Neuronal stem cell (in vitro differentiated cells): Measurements from ENCODE around the gene SPATA16.
A peak's percentile ranks its signal among the peaks of the same experiment; 100 is the strongest.
"Not testable (repeated sequence)": the region's sequence is repeated elsewhere in the genome, so short reads cannot be mapped to it uniquely, and the experiment has no call there.

ENCODE experiments used
- DNase-seq: peaks from one replicate; pipeline ENCODE4 v3.0.0-alpha.2; 2013; ENCODE audit warnings: low spot score
- H2AFZ ChIP-seq: one replicate; pipeline ENCODE4 v1.6.1; 2013; ENCODE audit warnings: mild to moderate bottlenecking, low read length, inconsistent platforms
- H2AK5ac ChIP-seq: 2 replicates; pipeline ENCODE4 v1.6.1; 2013; ENCODE audit warnings: low read depth, mild to moderate bottlenecking, inconsistent platforms, low read length, moderate library complexity, mixed read lengths
- H2BK120ac ChIP-seq: 2 replicates; pipeline ENCODE4 v1.6.1; 2013; ENCODE audit warnings: low read depth, mild to moderate bottlenecking, inconsistent platforms, low read length, moderate library complexity, mixed read lengths
- H2BK12ac ChIP-seq: one replicate; pipeline ENCODE4 v1.6.1; 2013; ENCODE audit warnings: low read length, inconsistent platforms
- H2BK15ac ChIP-seq: 2 replicates; pipeline ENCODE4 v1.6.1; 2013; ENCODE audit warnings: mild to moderate bottlenecking, low read length, inconsistent platforms, mixed read lengths
- H2BK5ac ChIP-seq: one replicate; pipeline ENCODE4 v1.6.1; 2013; ENCODE audit warnings: inconsistent platforms, mild to moderate bottlenecking, low read length, moderate library complexity
- H3K14ac ChIP-seq: one replicate; pipeline ENCODE4 v1.6.1; 2013; ENCODE audit warnings: low read length, inconsistent platforms
- H3K18ac ChIP-seq: 2 replicates; pipeline ENCODE4 v1.6.1; 2013; ENCODE audit warnings: low read length, inconsistent platforms
- H3K23ac ChIP-seq: 2 replicates; pipeline ENCODE4 v1.6.1; 2013; ENCODE audit warnings: low read depth, mild to moderate bottlenecking, mixed read lengths, low read length, inconsistent platforms; ENCODE audit not compliant: poor library complexity
- H3K27ac ChIP-seq: replicated peaks from 3 replicates; pipeline ENCODE4 v1.5.1; 2013; ENCODE audit warnings: low read length, inconsistent platforms
- H3K27me3 ChIP-seq, 3 experiments: 2 replicates each; pipeline ENCODE4 v1.6.1; 2013; ENCODE audit warnings: low read length in 3 of 3, mild to moderate bottlenecking in 2 of 3, inconsistent platforms in 1 of 3, low read depth in 1 of 3, mixed read lengths in 1 of 3, moderate library complexity in 1 of 3; ENCODE audit not compliant: control insufficient read depth in 3 of 3, insufficient read depth in 3 of 3
- H3K36me3 ChIP-seq, 2 donors: replicated peaks in 1 of 2; 2 replicates each; pipeline ENCODE4 v1.6.1; 2013; ENCODE audit warnings: low read length in 2 of 2; ENCODE audit not compliant: control insufficient read depth in 2 of 2, insufficient read depth in 2 of 2
- H3K4ac ChIP-seq: 2 replicates; pipeline ENCODE4 v1.6.1; 2013; ENCODE audit warnings: inconsistent platforms, mild to moderate bottlenecking, low read length, moderate library complexity
- H3K4me1 ChIP-seq, 2 donors: 1 replicate in 1 of 2; 2 replicates in 1 of 2; pipeline ENCODE4 v1.6.1; 2013; ENCODE audit warnings: low read length in 2 of 2, low read depth in 1 of 2; ENCODE audit not compliant: control insufficient read depth in 2 of 2, insufficient read depth in 1 of 2
- H3K4me2 ChIP-seq: one replicate; pipeline ENCODE4 v1.6.1; 2013; ENCODE audit warnings: mild to moderate bottlenecking, low read length, inconsistent platforms; ENCODE audit not compliant: insufficient read depth, poor library complexity, severe bottlenecking
- H3K4me3 ChIP-seq, 2 donors: 2 replicates each; pipeline ENCODE4 v1.5.1; 2013; ENCODE audit warnings: low read length in 2 of 2, mild to moderate bottlenecking in 2 of 2, inconsistent platforms in 1 of 2, moderate library complexity in 1 of 2
- H3K79me1 ChIP-seq: one replicate; pipeline ENCODE4 v1.6.1; 2013; ENCODE audit warnings: low read depth, mild to moderate bottlenecking, inconsistent platforms, low read length, moderate library complexity
- H3K9ac ChIP-seq: one replicate; pipeline ENCODE4 v1.6.1; 2013; ENCODE audit warnings: mild to moderate bottlenecking, low read depth, low read length, inconsistent platforms; ENCODE audit not compliant: poor library complexity
- H3K9me3 ChIP-seq, 2 donors: replicated peaks in 1 of 2; 2 replicates each; pipeline versions ENCODE3 to v1.6.1; 2013; ENCODE audit warnings: low read length in 2 of 2, mild to moderate bottlenecking in 2 of 2, inconsistent platforms in 1 of 2, low read depth in 1 of 2, mixed read lengths in 1 of 2, moderate library complexity in 1 of 2; ENCODE audit not compliant: control insufficient read depth in 2 of 2, insufficient read depth in 1 of 2
- H4K8ac ChIP-seq: one replicate; pipeline ENCODE4 v1.6.1; 2013; ENCODE audit warnings: low read depth, mild to moderate bottlenecking, inconsistent platforms, low read length, moderate library complexity
- H4K91ac ChIP-seq: one replicate; pipeline ENCODE4 v1.6.1; 2013; ENCODE audit warnings: low read length, low read depth, mild to moderate bottlenecking, inconsistent platforms; ENCODE audit not compliant: poor library complexity
- WGBS, 2 donors: extraction: QIAGEN DNeasy Blood & Tissue Kit; methylation state at CpG; one replicate each; pipeline ENCODE4 v1.1.7; 2013; ENCODE audit warnings: missing lambda C conversion rate in 2 of 2, mixed read lengths in 1 of 2; ENCODE audit not compliant: insufficient read length in 2 of 2, insufficient replicate concordance in 1 of 2; ENCODE audit errors: extremely low coverage in 2 of 2; 5-methylcytosine and 5-hydroxymethylcytosine counted together

The SPATA16 gene

DNA sequence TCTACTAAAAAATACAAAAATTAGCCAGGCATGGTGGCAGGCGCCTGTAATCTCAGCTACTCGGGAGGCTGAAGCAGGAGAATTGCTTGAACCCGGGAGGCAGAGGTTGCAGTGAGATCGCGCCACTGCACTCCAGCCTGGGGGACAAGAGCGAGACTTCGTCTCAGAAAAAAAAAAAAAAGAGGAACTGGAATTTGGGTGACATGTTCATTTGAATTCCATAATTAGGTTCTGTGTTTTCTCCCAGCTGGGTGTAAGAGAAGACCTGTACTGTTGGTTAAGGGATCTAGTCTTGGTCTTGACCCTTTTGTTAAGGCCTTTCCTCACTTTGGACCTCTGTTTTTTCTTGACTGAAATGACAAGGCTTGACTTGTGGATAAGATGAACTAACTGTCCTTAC, 120.9 kb downstream of the SPATA16 start:
- H3K9me3 ChIP-seq, H2AFZ ChIP-seq, H3K79me1 ChIP-seq, H3K36me3 ChIP-seq, H4K8ac ChIP-seq, H2BK120ac ChIP-seq, H3K18ac ChIP-seq, H3K4me1 ChIP-seq, H3K4ac ChIP-seq, H3K27ac ChIP-seq, H3K23ac ChIP-seq, H4K91ac ChIP-seq, H3K14ac ChIP-seq, H3K27me3 ChIP-seq, H2BK5ac ChIP-seq, DNase-seq, H2BK12ac ChIP-seq, H3K4me3 ChIP-seq, H3K4me2 ChIP-seq, H2AK5ac ChIP-seq, H3K9ac ChIP-seq, H2BK15ac ChIP-seq: not testable (repeated sequence)
- no CpG with 5 or more reads among the region's 7 CpGs for WGBS, 2 donors

GRCh38 chr3:173019378-173019777, 121.7 kb downstream of the SPATA16 start:
- no peak for DNase-seq
- no peak overlapping the region for H3K4ac ChIP-seq
- H3K14ac ChIP-seq = no peak overlapping the region
- no peaks in the 10 kb centered on the region for H3K4me1 ChIP-seq
- H3K9me3 ChIP-seq = no peaks in the 10 kb centered on the region
- H2BK15ac ChIP-seq = no peak overlapping the region
- H2AFZ ChIP-seq = no peak overlapping the region
- H3K4me3 ChIP-seq = no peak overlapping the region
- H2BK12ac ChIP-seq = no peak overlapping the region
- no peaks in the 10 kb centered on the region for H3K27me3 ChIP-seq
- WGBS, 2 donors = no CpG with 5 or more reads among the region's 5 CpGs
- H3K9ac ChIP-seq = no peak overlapping the region
- no peak overlapping the region for H3K4me2 ChIP-seq
- no peak overlapping the region for H4K8ac ChIP-seq
- H3K23ac ChIP-seq = no peak overlapping the region
- no peaks in the 10 kb centered on the region for H3K36me3 ChIP-seq
- H3K27ac ChIP-seq = no peak overlapping the region
- H2BK120ac ChIP-seq = no peak overlapping the region
- no peak overlapping the region for H2BK5ac ChIP-seq
- H4K91ac ChIP-seq = no peak overlapping the region
- no peak overlapping the region for H3K18ac ChIP-seq
- no peaks in the 10 kb centered on the region for H3K79me1 ChIP-seq
- no peak overlapping the region for H2AK5ac ChIP-seq

DNA sequence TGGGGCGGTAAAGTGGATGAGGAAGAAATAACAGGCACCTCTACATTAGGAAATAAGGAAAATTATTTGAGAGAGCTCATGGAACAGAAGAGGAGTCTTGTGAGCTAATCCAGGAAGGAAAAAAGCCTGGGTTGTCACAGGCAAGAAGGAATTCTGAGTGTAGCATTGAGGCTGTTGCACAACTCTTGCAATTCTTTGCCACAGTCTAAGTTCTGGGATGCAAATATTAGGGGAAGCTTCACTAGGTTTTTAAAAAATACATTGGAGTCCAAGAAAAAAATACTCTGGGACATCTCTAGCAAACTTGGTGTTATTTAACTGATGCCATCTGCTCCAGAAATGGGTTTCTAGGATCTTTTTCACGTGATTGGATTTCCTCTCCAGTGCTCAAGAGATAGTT, 122.3 kb downstream of the SPATA16 start:
- no peak overlapping the region for H3K18ac ChIP-seq
- no peak overlapping the region for H3K4me3 ChIP-seq
- H2BK5ac ChIP-seq = no peak overlapping the region
- H4K91ac ChIP-seq = no peak overlapping the region
- H3K4ac ChIP-seq = no peak overlapping the region
- H2AFZ ChIP-seq = no peak overlapping the region
- H2BK12ac ChIP-seq = no peak overlapping the region
- no peak overlapping the region for H2BK120ac ChIP-seq
- H3K4me1 ChIP-seq = no peaks in the 10 kb centered on the region
- no CpG with 5 or more reads among the region's 2 CpGs for WGBS, 2 donors
- H3K14ac ChIP-seq = no peak overlapping the region
- H3K9ac ChIP-seq = no peak overlapping the region
- no peak overlapping the region for H3K4me2 ChIP-seq
- no peak for DNase-seq
- H2AK5ac ChIP-seq = no peak overlapping the region
- no peak overlapping the region for H2BK15ac ChIP-seq
- no peaks in the 10 kb centered on the region for H3K27me3 ChIP-seq
- no peak overlapping the region for H4K8ac ChIP-seq
- no peak overlapping the region for H3K27ac ChIP-seq
- no peaks in the 10 kb centered on the region for H3K79me1 ChIP-seq
- H3K36me3 ChIP-seq = no peaks in the 10 kb centered on the region
- H3K9me3 ChIP-seq = no peaks in the 10 kb centered on the region
- H3K23ac ChIP-seq = no peak overlapping the region

DNA sequence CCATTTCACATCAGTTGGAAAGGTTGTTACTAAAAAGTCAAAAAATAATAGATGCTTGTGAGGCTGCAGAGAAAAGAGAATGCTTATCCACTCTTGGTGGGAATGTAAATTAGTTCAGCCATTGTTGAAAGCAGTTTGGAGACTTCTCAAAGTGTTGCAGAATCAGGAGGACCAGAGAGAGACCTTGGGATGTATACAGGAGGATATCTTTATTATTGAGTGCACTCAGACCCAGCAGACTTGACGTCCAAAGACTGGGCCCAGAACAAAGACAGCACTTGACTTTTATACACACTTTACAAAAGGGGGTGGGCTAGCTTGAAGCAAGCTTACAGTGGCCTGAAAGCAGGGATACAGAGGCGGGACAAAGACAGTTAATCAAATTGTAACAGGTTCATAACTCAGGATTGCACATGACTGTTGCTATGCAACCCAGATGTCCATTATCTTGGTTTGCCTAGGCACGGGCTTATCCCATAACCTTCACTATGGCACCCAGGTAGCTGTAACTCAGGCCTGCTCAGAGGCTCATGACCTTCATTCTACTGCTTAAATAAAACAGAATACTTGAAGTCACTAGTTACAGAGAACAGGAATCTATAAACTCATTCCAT, 127.7 kb downstream of the SPATA16 start:
- no peak overlapping the region for H3K18ac ChIP-seq
- no peak overlapping the region for H3K9ac ChIP-seq
- no peak for DNase-seq
- no peak overlapping the region for H3K23ac ChIP-seq
- no peak overlapping the region for H2BK5ac ChIP-seq
- H2BK120ac ChIP-seq = no peak overlapping the region
- no peaks in the 10 kb centered on the region for H3K79me1 ChIP-seq
- no peak overlapping the region for H4K91ac ChIP-seq
- no CpG with 5 or more reads among the region's 3 CpGs for WGBS, 2 donors
- no peak overlapping the region for H4K8ac ChIP-seq
- H2AFZ ChIP-seq = peak overlapping the region; percentile 35
- H3K4me3 ChIP-seq = no peak overlapping the region
- H3K36me3 ChIP-seq = no peaks in the 10 kb centered on the region
- no peak overlapping the region for H2BK15ac ChIP-seq
- H3K9me3 ChIP-seq = peaks cover 0 to 1% of the 10 kb centered on the region in 2 donors
- no peak overlapping the region for H3K4me2 ChIP-seq
- no peak overlapping the region for H2AK5ac ChIP-seq
- H3K4me1 ChIP-seq = no peaks in the 10 kb centered on the region
- no peak overlapping the region for H2BK12ac ChIP-seq
- H3K27ac ChIP-seq = no peak overlapping the region
- H3K14ac ChIP-seq = no peak overlapping the region
- no peaks in the 10 kb centered on the region for H3K27me3 ChIP-seq
- no peak overlapping the region for H3K4ac ChIP-seq
